Activated naive CD8-positive, alpha-beta T cell treated with anti-CD3 and anti-CD28 coated beads, Interleukin-2, amount 10 ng/mL, durations not matched to agents 7 days and 5 days (primary cell): ENCODE results near the gene ATP6V0E1. TPM values are rescaled to one million over a fixed set of nuclear protein-coding genes. Genes with fewer than 3 reads are reported as not detected.

Experiments
- ATAC-seq: fragments of 150-1000 bp; cut with Tn5 transposase; one replicate; pipeline ENCODE4 v1.10.0; 2021; ENCODE audit warnings: low read depth, moderate library complexity
- POLR2A ChIA-PET: fragments of 350-600 bp; sonication (Branson Sonifier 250); formaldehyde crosslinking; loops from one replicate; lab custom pipeline; 2021; ENCODE audit warnings: antibody characterized with exemption; lab: Charles Lee
- DNase-seq: peaks from one replicate; pipeline ENCODE4 v3.0.0; 2021
- H3K27ac Mint-ChIP-seq: one replicate; pipeline ENCODE4 v1.8.0; 2022; ENCODE audit warnings: mild to moderate bottlenecking, mixed read lengths
- H3K27me3 Mint-ChIP-seq: one replicate; pipeline ENCODE4 v1.8.0; 2022; ENCODE audit warnings: mild to moderate bottlenecking, moderate library complexity, mixed read lengths
- H3K36me3 Mint-ChIP-seq: one replicate; pipeline ENCODE4 v1.8.0; 2021; ENCODE audit warnings: mild to moderate bottlenecking, mixed read lengths
- H3K4me1 Mint-ChIP-seq: one replicate; pipeline ENCODE4 v1.8.0; 2021; ENCODE audit warnings: mixed read lengths
- H3K4me3 Mint-ChIP-seq: one replicate; pipeline ENCODE4 v1.8.0; 2022; ENCODE audit warnings: mild to moderate bottlenecking, moderate library complexity, mixed read lengths
- H3K9me3 Mint-ChIP-seq: one replicate; pipeline ENCODE4 v1.8.0; 2021; ENCODE audit warnings: mixed read lengths
- total RNA-seq, 2 experiments: library from RNA; stranded (reverse); gene quantifications; one replicate each; pipeline ENCODE4 v1.2.3, GENCODE V29; 2021

ATP6V0E1 gene
- total RNA-seq, 2 experiments from 2014 or later: 131 to 142 TPM

GRCh38 chr5:172949426-172949825 lies 34.1 kb upstream of the ATP6V0E1 start:
- Mint-ChIP-seq H3K4me1 (peaks cover 2% of the 10 kb centered on the region), H3K27ac (no peak overlapping the region), H3K36me3 (no peaks in the 10 kb centered on the region), H3K9me3 (no peaks in the 10 kb centered on the region), H3K4me3 (no peak overlapping the region), H3K27me3 (no peaks in the 10 kb centered on the region)
- ATAC-seq (no peak), DNase-seq (no peak)
- POLR2A ChIA-PET: no interaction called here

GRCh38 chr5:172950176-172950965 lies 33.2 kb upstream of the ATP6V0E1 start:
- POLR2A ChIA-PET: no interaction called here
- H3K36me3 Mint-ChIP-seq: no peaks in the 10 kb centered on the region
- peaks cover 2% of the 10 kb centered on the region for H3K4me1 Mint-ChIP-seq
- no peak overlapping the region for H3K4me3 Mint-ChIP-seq
- H3K9me3 Mint-ChIP-seq: no peaks in the 10 kb centered on the region
- DNase-seq: no peak
- no peak overlapping the region for H3K27ac Mint-ChIP-seq
- ATAC-seq: no peak
- no peaks in the 10 kb centered on the region for H3K27me3 Mint-ChIP-seq

GRCh38 chr5:172951371-172952033 lies 32.1 kb upstream of the ATP6V0E1 start:
- Mint-ChIP-seq H3K9me3 (no peaks in the 10 kb centered on the region), H3K27ac (no peak overlapping the region), H3K36me3 (no peaks in the 10 kb centered on the region), H3K4me3 (no peak overlapping the region), H3K27me3 (no peaks in the 10 kb centered on the region), H3K4me1 (peaks cover 2% of the 10 kb centered on the region)
- POLR2A ChIA-PET: no interaction called here
- ATAC-seq (no peak), DNase-seq (no peak)

GRCh38 chr5:172952034-172952511 lies 31.5 kb upstream of the ATP6V0E1 start:
- DNase-seq: no peak
- Mint-ChIP-seq H3K4me1 (peaks cover 2% of the 10 kb centered on the region), H3K9me3 (no peaks in the 10 kb centered on the region), H3K36me3 (no peaks in the 10 kb centered on the region), H3K27ac (no peak overlapping the region), H3K27me3 (no peaks in the 10 kb centered on the region), H3K4me3 (no peak overlapping the region)
- POLR2A ChIA-PET: no interaction called here
- ATAC-seq: no peak

- ATAC-seq (no peak), DNase-seq (no peak)
- Mint-ChIP-seq H3K4me1 (peaks cover 10% of the 10 kb centered on the region), H3K27ac (no peak overlapping the region), H3K27me3 (no peaks in the 10 kb centered on the region), H3K9me3 (no peaks in the 10 kb centered on the region), H3K4me3 (no peak overlapping the region), H3K36me3 (no peaks in the 10 kb centered on the region)
- POLR2A ChIA-PET: interaction anchor here (0.6 kb wide), 1 partner anchor 1414 kb away, joined by 4 read pairs; no protein-coding TSS in a partner anchor
These were observed 29.5 kb upstream of the ATP6V0E1 start for GRCh38 chr5:172953776-172954675.

- ATAC-seq: no peak
- Mint-ChIP-seq H3K36me3 (no peaks in the 10 kb centered on the region), H3K27me3 (no peaks in the 10 kb centered on the region), H3K27ac (no peak overlapping the region), H3K9me3 (no peaks in the 10 kb centered on the region), H3K4me1 (peaks cover 10% of the 10 kb centered on the region), H3K4me3 (no peak overlapping the region)
- DNase-seq: no peak
- POLR2A ChIA-PET: no interaction called here
These were observed 28.8 kb upstream of the ATP6V0E1 start for GRCh38 chr5:172954751-172955159.

- DNase-seq (no peak), ATAC-seq (no peak)
- Mint-ChIP-seq H3K27ac (no peak overlapping the region), H3K36me3 (peaks cover 2% of the 10 kb centered on the region), H3K4me1 (peaks cover 20% of the 10 kb centered on the region), H3K4me3 (no peak overlapping the region), H3K27me3 (no peaks in the 10 kb centered on the region), H3K9me3 (no peaks in the 10 kb centered on the region)
- POLR2A ChIA-PET: no interaction called here
These were observed 27.3 kb upstream of the ATP6V0E1 start for GRCh38 chr5:172956228-172956627.

- Mint-ChIP-seq H3K27me3 (no peaks in the 10 kb centered on the region), H3K4me3 (no peak overlapping the region), H3K4me1 (peaks cover 24% of the 10 kb centered on the region), H3K27ac (no peak overlapping the region), H3K36me3 (peaks cover 9% of the 10 kb centered on the region), H3K9me3 (no peaks in the 10 kb centered on the region)
- ATAC-seq (no peak), DNase-seq (no peak)
- POLR2A ChIA-PET: no interaction called here
These were observed 26.6 kb upstream of the ATP6V0E1 start for GRCh38 chr5:172956936-172957335.

- H3K4me1 Mint-ChIP-seq: peaks cover 24% of the 10 kb centered on the region
- peak overlapping the region; percentile 9 for H3K27ac Mint-ChIP-seq
- DNase-seq (no peak), ATAC-seq (no peak)
- H3K4me3 Mint-ChIP-seq: peak overlapping the region; percentile 23
- no peaks in the 10 kb centered on the region for H3K9me3 Mint-ChIP-seq
- H3K36me3 Mint-ChIP-seq: peaks cover 11% of the 10 kb centered on the region
- H3K27me3 Mint-ChIP-seq: no peaks in the 10 kb centered on the region
- POLR2A ChIA-PET: no interaction called here
These were observed 26.1 kb upstream of the ATP6V0E1 start for GRCh38 chr5:172957458-172957857.

- no peaks in the 10 kb centered on the region for H3K9me3 Mint-ChIP-seq
- H3K4me3 Mint-ChIP-seq: peak overlapping the region; percentile 93
- POLR2A ChIA-PET: interaction anchor here (0.6 to 2.8 kb wide), 13 partner anchors 18 to 822 kb away, joined by 3 to 19 read pairs (median 4); partner anchors contain the start of genes ATP6V0E1, BNIP1, DUSP1 and STC2
These were observed 25.1 kb upstream of the ATP6V0E1 start for GRCh38 chr5:172958331-172959046.

GRCh38 chr5:172959824-172960799 lies 23.5 kb upstream of the ATP6V0E1 start:
- Mint-ChIP-seq H3K36me3 (peaks cover 15% of the 10 kb centered on the region), H3K27me3 (no peaks in the 10 kb centered on the region), H3K27ac (peak overlapping the region; percentile 97), H3K9me3 (no peaks in the 10 kb centered on the region), H3K4me1 (peaks cover 24% of the 10 kb centered on the region), H3K4me3 (peak overlapping the region; percentile 93)
- ATAC-seq (no peak), DNase-seq (no peak)
- POLR2A ChIA-PET: interaction anchor here (0.9 to 2.8 kb wide), 8 partner anchors 18 to 372 kb away, joined by 3 to 19 read pairs (median 6); partner anchors contain the start of genes ATP6V0E1, BNIP1 and DUSP1

More at GRCh38 chr5:172958331-172959046, 25.1 kb upstream of the ATP6V0E1 start:
- H3K27ac Mint-ChIP-seq: peak overlapping the region; percentile 97
- DNase-seq (peak; percentile 75), ATAC-seq (peak; percentile 55)
- peaks cover 13% of the 10 kb centered on the region for H3K36me3 Mint-ChIP-seq
- H3K4me1 Mint-ChIP-seq: peaks cover 24% of the 10 kb centered on the region
- no peaks in the 10 kb centered on the region for H3K27me3 Mint-ChIP-seq
